ENCODE results near the gene ZC3H7B.

Gene ZC3H7B

DNA sequence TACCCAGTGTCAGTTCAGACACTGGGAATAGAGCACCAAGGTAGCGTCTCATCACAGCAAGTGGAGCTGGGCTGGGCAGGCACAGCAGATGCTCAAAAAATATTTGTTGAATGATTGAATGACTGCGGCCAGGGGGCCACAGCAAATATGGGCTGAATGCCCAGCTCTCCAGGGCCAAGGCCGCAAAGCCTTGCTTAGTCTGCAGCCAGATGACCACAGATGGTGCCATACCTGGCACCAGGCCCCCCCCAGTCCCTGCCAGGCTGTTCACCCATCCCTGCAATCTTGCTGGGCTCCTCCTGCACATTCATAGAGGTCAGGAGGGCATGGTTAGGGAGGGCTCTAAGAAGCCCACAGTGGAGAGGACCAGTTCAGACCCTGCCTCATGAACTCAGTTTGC is 32.9 kb downstream of the ZC3H7B start:
- TF ChIP-seq, protein P1, sequence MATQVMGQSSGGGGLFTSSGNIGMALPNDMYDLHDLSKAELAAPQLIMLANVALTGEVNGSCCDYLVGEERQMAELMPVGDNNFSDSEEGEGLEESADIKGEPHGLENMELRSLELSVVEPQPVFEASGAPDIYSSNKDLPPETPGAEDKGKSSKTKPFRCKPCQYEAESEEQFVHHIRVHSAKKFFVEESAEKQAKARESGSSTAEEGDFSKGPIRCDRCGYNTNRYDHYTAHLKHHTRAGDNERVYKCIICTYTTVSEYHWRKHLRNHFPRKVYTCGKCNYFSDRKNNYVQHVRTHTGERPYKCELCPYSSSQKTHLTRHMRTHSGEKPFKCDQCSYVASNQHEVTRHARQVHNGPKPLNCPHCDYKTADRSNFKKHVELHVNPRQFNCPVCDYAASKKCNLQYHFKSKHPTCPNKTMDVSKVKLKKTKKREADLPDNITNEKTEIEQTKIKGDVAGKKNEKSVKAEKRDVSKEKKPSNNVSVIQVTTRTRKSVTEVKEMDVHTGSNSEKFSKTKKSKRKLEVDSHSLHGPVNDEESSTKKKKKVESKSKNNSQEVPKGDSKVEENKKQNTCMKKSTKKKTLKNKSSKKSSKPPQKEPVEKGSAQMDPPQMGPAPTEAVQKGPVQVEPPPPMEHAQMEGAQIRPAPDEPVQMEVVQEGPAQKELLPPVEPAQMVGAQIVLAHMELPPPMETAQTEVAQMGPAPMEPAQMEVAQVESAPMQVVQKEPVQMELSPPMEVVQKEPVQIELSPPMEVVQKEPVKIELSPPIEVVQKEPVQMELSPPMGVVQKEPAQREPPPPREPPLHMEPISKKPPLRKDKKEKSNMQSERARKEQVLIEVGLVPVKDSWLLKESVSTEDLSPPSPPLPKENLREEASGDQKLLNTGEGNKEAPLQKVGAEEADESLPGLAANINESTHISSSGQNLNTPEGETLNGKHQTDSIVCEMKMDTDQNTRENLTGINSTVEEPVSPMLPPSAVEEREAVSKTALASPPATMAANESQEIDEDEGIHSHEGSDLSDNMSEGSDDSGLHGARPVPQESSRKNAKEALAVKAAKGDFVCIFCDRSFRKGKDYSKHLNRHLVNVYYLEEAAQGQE (IDR thresholded peaks at IDR 0.05; ENCODE audit: insufficient read depth in 1 of 2, low read depth in 2 of 2, low read length in 2 of 2): no peak
- TF ChIP-seq FOXP2 (optimal IDR thresholded peaks at IDR 0.05; ENCODE audit: borderline replicate concordance, extremely low read depth, extremely low read length, insufficient read depth) (no peak), SIN3A (IDR thresholded peaks at IDR 0.05; ENCODE audit: borderline replicate concordance, insufficient read depth, low read length) (no peak), TAF1 (IDR thresholded peaks at IDR 0.05; ENCODE audit: borderline replicate concordance, insufficient read depth, low read length) (no peak), POLR2AphosphoS5 (IDR thresholded peaks at IDR 0.05; ENCODE audit: low read depth, low read length) (no peak)

DNA sequence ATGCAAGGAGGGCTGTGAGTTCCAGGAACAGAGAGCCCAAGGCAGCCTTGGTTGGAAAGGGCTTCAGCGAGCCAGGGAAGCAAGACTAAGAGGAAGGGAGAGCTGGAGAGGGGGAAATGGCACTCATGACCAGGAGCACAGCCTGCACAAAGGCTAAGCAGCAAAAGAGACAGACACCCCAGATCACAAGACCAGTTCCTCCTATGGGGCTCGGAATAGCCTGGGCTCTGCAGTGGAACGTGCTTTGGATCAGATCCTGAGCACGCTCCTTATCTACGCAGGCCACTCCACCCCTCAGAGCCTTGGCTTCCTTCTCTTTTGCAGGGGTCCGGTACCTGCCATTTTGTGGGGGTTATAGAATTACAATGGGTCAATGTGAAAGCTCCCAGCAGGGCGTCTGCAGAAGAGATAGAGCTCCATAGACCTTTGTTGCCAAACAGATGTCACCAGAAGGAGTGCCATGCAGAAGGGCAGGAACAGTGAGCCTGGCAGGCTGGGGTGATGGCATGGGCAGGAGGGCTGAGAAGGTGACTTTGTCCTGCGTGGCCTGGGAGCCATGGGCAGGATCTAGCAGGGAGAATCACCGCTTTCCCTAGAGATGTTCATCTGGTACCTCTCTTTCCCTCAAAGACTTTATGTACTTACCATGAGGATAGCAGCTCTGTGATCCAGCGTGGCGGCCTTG is 33.8 kb downstream of the ZC3H7B start:
- TF ChIP-seq, protein P1 (IDR thresholded peaks at IDR 0.05; ENCODE audit: insufficient read depth in 1 of 2, low read depth in 2 of 2, low read length in 2 of 2): no peak
- TF ChIP-seq TAF1 (IDR thresholded peaks at IDR 0.05; ENCODE audit: borderline replicate concordance, insufficient read depth, low read length) (no peak), SIN3A (IDR thresholded peaks at IDR 0.05; ENCODE audit: borderline replicate concordance, insufficient read depth, low read length) (no peak)

DNA sequence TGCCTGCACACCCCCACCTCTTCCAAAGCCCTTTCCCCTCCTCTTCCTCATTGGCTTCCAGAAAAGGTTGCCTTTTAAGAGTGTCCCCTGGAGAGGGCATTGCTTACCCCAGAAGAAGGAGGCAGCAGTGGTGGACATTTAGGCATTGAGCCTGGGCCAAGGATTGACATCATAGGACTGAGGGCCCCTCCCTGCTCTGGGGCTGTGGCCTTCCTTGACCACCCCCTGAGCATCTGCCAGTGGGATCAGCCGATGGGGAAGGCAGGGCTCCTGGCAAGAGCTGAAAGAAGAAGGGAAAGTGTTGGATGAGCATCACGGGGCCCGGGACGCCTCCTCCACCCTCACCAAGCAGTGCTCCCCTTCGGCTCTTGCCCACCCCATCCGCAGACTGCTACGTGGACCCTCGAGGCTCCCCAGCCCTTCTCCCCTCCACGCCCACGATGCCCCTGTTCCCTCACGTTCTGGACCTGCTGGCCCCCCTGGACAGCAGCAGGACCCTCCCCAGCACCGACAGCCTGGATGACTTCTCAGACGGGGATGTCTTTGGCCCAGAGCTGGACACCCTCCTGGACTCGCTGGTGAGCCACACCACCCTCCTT is 37.4 kb downstream of the ZC3H7B start:
- TF ChIP-seq SIN3A (IDR thresholded peaks at IDR 0.05; ENCODE audit: borderline replicate concordance, insufficient read depth, low read length) (no peak), FOXP2 (optimal IDR thresholded peaks at IDR 0.05; ENCODE audit: borderline replicate concordance, extremely low read depth, extremely low read length, insufficient read depth) (no peak), TAF1 (IDR thresholded peaks at IDR 0.05; ENCODE audit: borderline replicate concordance, insufficient read depth, low read length) (no peak), POLR2AphosphoS5 (IDR thresholded peaks at IDR 0.05; ENCODE audit: low read depth, low read length) (no peak)
- TF ChIP-seq, protein P1 (IDR thresholded peaks at IDR 0.05; ENCODE audit: insufficient read depth in 1 of 2, low read depth in 2 of 2, low read length in 2 of 2): no peak

DNA sequence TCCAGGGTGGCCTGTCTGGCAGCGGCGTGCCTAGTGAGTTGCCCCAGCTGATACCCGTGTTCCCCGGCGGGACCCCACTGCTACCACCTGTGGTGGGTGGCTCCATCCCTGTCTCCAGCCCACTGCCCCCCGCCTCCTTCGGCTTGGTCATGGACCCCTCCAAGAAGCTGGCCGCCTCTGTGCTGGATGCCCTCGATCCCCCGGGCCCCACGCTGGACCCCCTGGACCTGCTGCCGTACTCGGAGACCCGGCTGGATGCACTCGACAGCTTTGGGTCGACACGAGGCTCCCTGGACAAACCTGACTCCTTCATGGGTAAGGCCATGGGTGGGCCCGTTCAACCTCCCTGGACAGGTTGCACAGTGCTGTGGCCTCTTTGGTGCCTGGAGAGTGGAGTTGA is 38.5 kb downstream of the ZC3H7B start:
- TF ChIP-seq TAF1 (IDR thresholded peaks at IDR 0.05; ENCODE audit: borderline replicate concordance, insufficient read depth, low read length): no peak
- TF ChIP-seq, protein P1 (IDR thresholded peaks at IDR 0.05; ENCODE audit: insufficient read depth in 1 of 2, low read depth in 2 of 2, low read length in 2 of 2): no peak

DNA sequence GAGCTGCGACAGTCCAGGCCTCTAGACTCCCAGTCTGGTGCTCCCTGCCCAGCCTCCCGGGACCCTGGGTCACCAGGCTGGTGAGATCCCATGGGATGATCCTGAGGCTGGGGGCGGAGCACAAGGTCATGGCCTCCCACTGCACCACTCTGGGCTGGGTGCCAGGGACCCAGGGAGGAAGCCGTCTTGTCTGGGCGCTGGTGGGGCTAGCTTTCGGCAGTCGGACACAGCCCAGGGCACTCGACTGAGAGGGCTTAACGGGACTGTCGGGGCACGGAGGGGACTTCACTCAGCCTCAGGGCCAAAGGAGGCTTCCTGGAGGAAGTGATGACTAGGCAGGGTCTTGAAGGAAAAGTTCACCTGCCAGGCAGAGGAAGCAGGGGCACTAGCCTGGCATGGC is 39.0 kb downstream of the ZC3H7B start:
- TF ChIP-seq FOXP2 (optimal IDR thresholded peaks at IDR 0.05; ENCODE audit: borderline replicate concordance, extremely low read depth, extremely low read length, insufficient read depth) (no peak), TAF1 (IDR thresholded peaks at IDR 0.05; ENCODE audit: borderline replicate concordance, insufficient read depth, low read length) (no peak), POLR2AphosphoS5 (IDR thresholded peaks at IDR 0.05; ENCODE audit: low read depth, low read length) (no peak), SIN3A (IDR thresholded peaks at IDR 0.05; ENCODE audit: borderline replicate concordance, insufficient read depth, low read length) (no peak)
- TF ChIP-seq, protein P1 (IDR thresholded peaks at IDR 0.05; ENCODE audit: insufficient read depth in 1 of 2, low read depth in 2 of 2, low read length in 2 of 2): no peak

Data from PFSK-1 (cell line).